ENCODE measurements around the gene SELENOW.
A peak's percentile ranks its signal among the peaks of the same experiment; 100 is the strongest.

SELENOW gene

GRCh38 chr19:47778049-47778953 lies at the start of gene SELENOW:
SELENOW (plus strand) TSS chr19:47778703; CDS start chr19:47778786, 83 bp downstream.
- no peaks in the 10 kb centered on the region for H3K27me3 ChIP-seq (ENCODE audit: insufficient read depth, low read length)
- H2AFZ ChIP-seq (ENCODE audit: low read length, unreplicated experiment) = peak within 1 kb of the TSS; percentile 91
- peak within 1 kb of the TSS; percentile 68 for H3K27ac ChIP-seq (ENCODE audit: low read depth, low read length)
- no peaks in the 10 kb centered on the region for H3K36me3 ChIP-seq (ENCODE audit: insufficient read depth, low read length)
- H3K79me2 ChIP-seq (ENCODE audit: control insufficient read depth, insufficient read depth, low read length, unreplicated experiment) = peaks cover 20% of the 10 kb centered on the region
- peak within 1 kb of the TSS; percentile 97 for H3K4me3 ChIP-seq (ENCODE audit: low read depth, low read length)
- peaks cover 4% of the 10 kb centered on the region for H3K4me1 ChIP-seq (ENCODE audit: control insufficient read depth, insufficient read depth, low read length, unreplicated experiment)

- peak overlapping the region; percentile 74 for H3K27ac ChIP-seq (ENCODE audit: low read depth, low read length)
- no peak overlapping the region for H2AFZ ChIP-seq (ENCODE audit: low read length, unreplicated experiment)
- H3K4me1 ChIP-seq (ENCODE audit: control insufficient read depth, insufficient read depth, low read length, unreplicated experiment) = peaks cover 29% of the 10 kb centered on the region
- H3K4me3 ChIP-seq (ENCODE audit: low read depth, low read length) = no peak overlapping the region
- peaks cover 18% of the 10 kb centered on the region; the same call in 1 of the 2 replicates for H3K36me3 ChIP-seq (ENCODE audit: insufficient read depth, low read length)
- H3K27me3 ChIP-seq (ENCODE audit: insufficient read depth, low read length) = no peaks in the 10 kb centered on the region
- H3K79me2 ChIP-seq (ENCODE audit: control insufficient read depth, insufficient read depth, low read length, unreplicated experiment) = peaks cover 21% of the 10 kb centered on the region
Observed at GRCh38 chr19:47729468-47729798, 49.1 kb upstream of the SELENOW start.

GRCh38 chr19:47729799-47730520 lies 48.5 kb upstream of the SELENOW start:
- H3K27ac ChIP-seq (ENCODE audit: low read depth, low read length) = peak overlapping the region; percentile 74
- peaks cover 29% of the 10 kb centered on the region for H3K4me1 ChIP-seq (ENCODE audit: control insufficient read depth, insufficient read depth, low read length, unreplicated experiment)
- peaks cover 17% of the 10 kb centered on the region; the same call in 1 of the 2 replicates for H3K36me3 ChIP-seq (ENCODE audit: insufficient read depth, low read length)
- no peak overlapping the region for H3K4me3 ChIP-seq (ENCODE audit: low read depth, low read length)
- no peaks in the 10 kb centered on the region for H3K27me3 ChIP-seq (ENCODE audit: insufficient read depth, low read length)
- H3K79me2 ChIP-seq (ENCODE audit: control insufficient read depth, insufficient read depth, low read length, unreplicated experiment) = peaks cover 20% of the 10 kb centered on the region
- H2AFZ ChIP-seq (ENCODE audit: low read length, unreplicated experiment) = no peak overlapping the region

GRCh38 chr19:47730521-47730889 lies 48.0 kb upstream of the SELENOW start:
- peaks cover 29% of the 10 kb centered on the region for H3K4me1 ChIP-seq (ENCODE audit: control insufficient read depth, insufficient read depth, low read length, unreplicated experiment)
- H3K4me3 ChIP-seq (ENCODE audit: low read depth, low read length) = no peak overlapping the region
- no peak overlapping the region for H2AFZ ChIP-seq (ENCODE audit: low read length, unreplicated experiment)
- peaks cover 20% of the 10 kb centered on the region for H3K79me2 ChIP-seq (ENCODE audit: control insufficient read depth, insufficient read depth, low read length, unreplicated experiment)
- peaks cover 17% of the 10 kb centered on the region; the same call in 1 of the 2 replicates for H3K36me3 ChIP-seq (ENCODE audit: insufficient read depth, low read length)
- no peak overlapping the region for H3K27ac ChIP-seq (ENCODE audit: low read depth, low read length)
- H3K27me3 ChIP-seq (ENCODE audit: insufficient read depth, low read length) = no peaks in the 10 kb centered on the region

- Histone ChIP-seq H3K36me3 (ENCODE audit: insufficient read depth, low read length) (peaks cover 17% of the 10 kb centered on the region; the same call in 1 of the 2 replicates), H3K4me1 (ENCODE audit: control insufficient read depth, insufficient read depth, low read length, unreplicated experiment) (peaks cover 28% of the 10 kb centered on the region), H3K4me3 (ENCODE audit: low read depth, low read length) (no peak overlapping the region), H3K79me2 (ENCODE audit: control insufficient read depth, insufficient read depth, low read length, unreplicated experiment) (peaks cover 20% of the 10 kb centered on the region), H2AFZ (ENCODE audit: low read length, unreplicated experiment) (no peak overlapping the region), H3K27ac (ENCODE audit: low read depth, low read length) (no peak overlapping the region), H3K27me3 (ENCODE audit: insufficient read depth, low read length) (no peaks in the 10 kb centered on the region)
Observed at GRCh38 chr19:47730910-47731309, 47.6 kb upstream of the SELENOW start.

GRCh38 chr19:47735131-47735530 lies 43.4 kb upstream of the SELENOW start:
- Histone ChIP-seq H3K4me1 (ENCODE audit: control insufficient read depth, insufficient read depth, low read length, unreplicated experiment) (no peaks in the 10 kb centered on the region), H3K27ac (ENCODE audit: low read depth, low read length) (no peak overlapping the region), H3K79me2 (ENCODE audit: control insufficient read depth, insufficient read depth, low read length, unreplicated experiment) (peaks cover 13% of the 10 kb centered on the region), H3K36me3 (ENCODE audit: insufficient read depth, low read length) (peaks cover 14% of the 10 kb centered on the region; the same call in 1 of the 2 replicates), H3K4me3 (ENCODE audit: low read depth, low read length) (no peak overlapping the region), H3K27me3 (ENCODE audit: insufficient read depth, low read length) (no peaks in the 10 kb centered on the region), H2AFZ (ENCODE audit: low read length, unreplicated experiment) (no peak overlapping the region)

GRCh38 chr19:47740866-47741519 lies 37.5 kb upstream of the SELENOW start:
- no peak overlapping the region for H2AFZ ChIP-seq (ENCODE audit: low read length, unreplicated experiment)
- no peak overlapping the region for H3K27ac ChIP-seq (ENCODE audit: low read depth, low read length)
- peaks cover 13% of the 10 kb centered on the region for H3K4me1 ChIP-seq (ENCODE audit: control insufficient read depth, insufficient read depth, low read length, unreplicated experiment)
- H3K36me3 ChIP-seq (ENCODE audit: insufficient read depth, low read length) = no peaks in the 10 kb centered on the region
- H3K79me2 ChIP-seq (ENCODE audit: control insufficient read depth, insufficient read depth, low read length, unreplicated experiment) = no peaks in the 10 kb centered on the region
- no peak overlapping the region for H3K4me3 ChIP-seq (ENCODE audit: low read depth, low read length)
- no peaks in the 10 kb centered on the region for H3K27me3 ChIP-seq (ENCODE audit: insufficient read depth, low read length)

GRCh38 chr19:47741544-47742140 lies 36.9 kb upstream of the SELENOW start:
- peaks cover 6% of the 10 kb centered on the region for H3K79me2 ChIP-seq (ENCODE audit: control insufficient read depth, insufficient read depth, low read length, unreplicated experiment)
- no peaks in the 10 kb centered on the region for H3K36me3 ChIP-seq (ENCODE audit: insufficient read depth, low read length)
- H3K4me3 ChIP-seq (ENCODE audit: low read depth, low read length) = no peak overlapping the region
- no peaks in the 10 kb centered on the region for H3K27me3 ChIP-seq (ENCODE audit: insufficient read depth, low read length)
- no peak overlapping the region for H2AFZ ChIP-seq (ENCODE audit: low read length, unreplicated experiment)
- H3K4me1 ChIP-seq (ENCODE audit: control insufficient read depth, insufficient read depth, low read length, unreplicated experiment) = peaks cover 13% of the 10 kb centered on the region
- peak overlapping the region; percentile 94 for H3K27ac ChIP-seq (ENCODE audit: low read depth, low read length)

GRCh38 chr19:47742634-47743033 lies 35.9 kb upstream of the SELENOW start:
- H3K4me1 ChIP-seq (ENCODE audit: control insufficient read depth, insufficient read depth, low read length, unreplicated experiment) = peaks cover 13% of the 10 kb centered on the region
- H3K4me3 ChIP-seq (ENCODE audit: low read depth, low read length) = no peak overlapping the region
- H3K79me2 ChIP-seq (ENCODE audit: control insufficient read depth, insufficient read depth, low read length, unreplicated experiment) = peaks cover 13% of the 10 kb centered on the region
- H3K36me3 ChIP-seq (ENCODE audit: insufficient read depth, low read length) = peaks cover 4% of the 10 kb centered on the region; the same call in 1 of the 2 replicates
- H3K27ac ChIP-seq (ENCODE audit: low read depth, low read length) = peak overlapping the region; percentile 94
- no peak overlapping the region for H2AFZ ChIP-seq (ENCODE audit: low read length, unreplicated experiment)
- no peaks in the 10 kb centered on the region for H3K27me3 ChIP-seq (ENCODE audit: insufficient read depth, low read length)

Data from ACC112 (cell line).